Measurements from ENCODE around the gene ADIRF. TPM values are rescaled to one million over a fixed set of nuclear protein-coding genes. Genes with fewer than 3 reads are reported as not detected.

The ADIRF gene
- total and polyA plus RNA-seq, 2 donors (not counting 1 experiment from before 2014, with no cell fraction given) = not detected

DNA sequence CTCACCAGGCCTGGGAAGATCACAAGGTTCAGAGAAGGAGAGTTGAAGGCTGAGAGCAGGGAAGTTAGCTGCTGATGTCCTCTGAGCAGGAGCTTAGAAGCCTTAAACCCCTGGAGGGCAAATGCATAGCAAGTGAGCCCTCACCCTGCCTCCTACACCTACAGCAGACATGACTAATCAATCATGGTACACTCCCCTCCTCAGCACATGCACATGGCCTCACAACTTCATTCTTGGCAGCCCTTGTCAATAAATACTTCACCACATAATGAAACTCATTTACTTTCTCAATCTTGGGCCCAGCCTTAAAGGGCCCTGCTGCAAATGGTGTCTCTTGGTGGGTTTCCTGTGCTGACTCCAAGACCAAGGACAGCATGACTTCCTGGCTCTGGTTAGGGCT, 23.8 kb upstream of the ADIRF start:
- peaks cover 0 to 3% of the 10 kb centered on the region in 2 donors for H3K4me1 ChIP-seq (ENCODE audit: control insufficient read depth in 2 of 2, insufficient read depth in 2 of 2, low read length in 2 of 2)
- no peaks in the 10 kb centered on the region for H3K36me3 ChIP-seq (replicated peaks in 1 of 2; ENCODE audit: control extremely low read depth in 1 of 2, control insufficient read depth in 1 of 2, extremely low read depth in 1 of 2, insufficient read depth in 2 of 2, low read length in 1 of 2)
- no peaks in the 10 kb centered on the region for H4K20me1 ChIP-seq (ENCODE audit: control insufficient read depth, insufficient read depth, low read length, poor library complexity, severe bottlenecking)
- no peaks in the 10 kb centered on the region for H3K9me3 Mint-ChIP-seq (ENCODE audit: insufficient read depth)
- H3K4me2 ChIP-seq (replicated peaks; ENCODE audit: low read depth, low read length, poor library complexity, severe bottlenecking) = no peak overlapping the region
- intact Hi-C loops (cut with micrococcal nuclease) = no loop called here
- no peak overlapping the region for H2AFZ ChIP-seq (ENCODE audit: insufficient read depth, low read depth, low read length, poor library complexity, severe bottlenecking)
- H3K9me3 ChIP-seq (ENCODE audit: control extremely low read depth in 1 of 3, control insufficient read depth in 2 of 3, insufficient read depth in 1 of 3, low read length in 2 of 3) = peaks cover 0 to 5% (median 0%) of the 10 kb centered on the region in 3 donors
- DNase-seq = no peak
- TF ChIP-seq, protein P1, sequence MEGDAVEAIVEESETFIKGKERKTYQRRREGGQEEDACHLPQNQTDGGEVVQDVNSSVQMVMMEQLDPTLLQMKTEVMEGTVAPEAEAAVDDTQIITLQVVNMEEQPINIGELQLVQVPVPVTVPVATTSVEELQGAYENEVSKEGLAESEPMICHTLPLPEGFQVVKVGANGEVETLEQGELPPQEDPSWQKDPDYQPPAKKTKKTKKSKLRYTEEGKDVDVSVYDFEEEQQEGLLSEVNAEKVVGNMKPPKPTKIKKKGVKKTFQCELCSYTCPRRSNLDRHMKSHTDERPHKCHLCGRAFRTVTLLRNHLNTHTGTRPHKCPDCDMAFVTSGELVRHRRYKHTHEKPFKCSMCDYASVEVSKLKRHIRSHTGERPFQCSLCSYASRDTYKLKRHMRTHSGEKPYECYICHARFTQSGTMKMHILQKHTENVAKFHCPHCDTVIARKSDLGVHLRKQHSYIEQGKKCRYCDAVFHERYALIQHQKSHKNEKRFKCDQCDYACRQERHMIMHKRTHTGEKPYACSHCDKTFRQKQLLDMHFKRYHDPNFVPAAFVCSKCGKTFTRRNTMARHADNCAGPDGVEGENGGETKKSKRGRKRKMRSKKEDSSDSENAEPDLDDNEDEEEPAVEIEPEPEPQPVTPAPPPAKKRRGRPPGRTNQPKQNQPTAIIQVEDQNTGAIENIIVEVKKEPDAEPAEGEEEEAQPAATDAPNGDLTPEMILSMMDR (IDR thresholded peaks at IDR 0.05) = no peak
- TF ChIP-seq EZH2 (IDR thresholded peaks at IDR 0.05; ENCODE audit: borderline replicate concordance, insufficient read depth, low read depth, low read length, poor library complexity, severe bottlenecking) = no peak
- CTCF ChIA-PET = no interaction called here
- H3K9ac ChIP-seq (ENCODE audit: low read length) = no peak overlapping the region
- no peak overlapping the region for H3K4me3 ChIP-seq (ENCODE audit: control extremely low read depth in 1 of 5, extremely low read depth in 1 of 5, insufficient read depth in 1 of 5, low read depth in 2 of 5, low read length in 4 of 5)
- H3K27ac Mint-ChIP-seq = no peak overlapping the region
- no peak for ATAC-seq (ENCODE audit: low read depth)
- no peaks in the 10 kb centered on the region for H3K4me1 Mint-ChIP-seq
- peaks cover 0 to 10% (median 0%) of the 10 kb centered on the region in 4 experiments for H3K27me3 ChIP-seq (replicated peaks in 1 of 4; ENCODE audit: control extremely low read depth in 1 of 4, control insufficient read depth in 3 of 4, insufficient read depth in 4 of 4, low read length in 3 of 4)
- no peak overlapping the region for H3K4me3 Mint-ChIP-seq
- H3K27ac ChIP-seq (ENCODE audit: low read length in 2 of 2) = no peak overlapping the region
- POLR2A ChIA-PET = no interaction called here
- H3K27me3 Mint-ChIP-seq = peaks cover 7% of the 10 kb centered on the region
- H3K79me2 ChIP-seq (ENCODE audit: control insufficient read depth, insufficient read depth, low read length) = no peaks in the 10 kb centered on the region

DNA sequence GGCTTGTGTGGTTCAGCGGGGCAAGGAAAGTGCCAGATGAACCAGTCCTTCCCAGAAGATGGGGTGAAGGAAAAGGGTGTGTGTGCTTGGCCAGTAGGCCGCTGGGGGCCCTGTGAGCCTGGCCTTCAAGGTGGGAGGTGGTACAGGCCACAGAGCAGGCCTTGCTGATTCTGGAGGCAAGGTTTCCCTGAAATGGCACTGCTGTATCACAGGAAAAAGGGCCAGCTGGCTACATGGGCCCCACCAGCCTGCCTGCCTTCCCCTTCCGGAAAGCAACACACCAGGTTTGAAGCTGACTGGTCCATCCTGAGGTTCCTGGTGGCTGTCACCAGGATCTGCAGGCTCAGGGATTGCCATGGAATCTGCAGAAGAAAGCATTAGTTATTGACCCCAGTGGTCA, 23.4 kb upstream of the ADIRF start:
- ATAC-seq (ENCODE audit: low read depth) (no peak), DNase-seq (no peak)
- Mint-ChIP-seq H3K27ac (no peak overlapping the region), H3K27me3 (peaks cover 7% of the 10 kb centered on the region), H3K9me3 (ENCODE audit: insufficient read depth) (no peaks in the 10 kb centered on the region), H3K4me1 (no peaks in the 10 kb centered on the region), H3K4me3 (no peak overlapping the region)
- Histone ChIP-seq H3K27ac (ENCODE audit: low read length in 2 of 2) (no peak overlapping the region), H3K4me2 (replicated peaks; ENCODE audit: low read depth, low read length, poor library complexity, severe bottlenecking) (no peak overlapping the region), H3K27me3 (replicated peaks in 1 of 4; ENCODE audit: control extremely low read depth in 1 of 4, control insufficient read depth in 3 of 4, insufficient read depth in 4 of 4, low read length in 3 of 4) (peaks cover 0 to 10% (median 0%) of the 10 kb centered on the region in 4 experiments), H2AFZ (ENCODE audit: insufficient read depth, low read depth, low read length, poor library complexity, severe bottlenecking) (no peak overlapping the region), H3K4me1 (ENCODE audit: control insufficient read depth in 2 of 2, insufficient read depth in 2 of 2, low read length in 2 of 2) (no peaks in the 10 kb centered on the region), H3K4me3 (ENCODE audit: control extremely low read depth in 1 of 5, extremely low read depth in 1 of 5, insufficient read depth in 1 of 5, low read depth in 2 of 5, low read length in 4 of 5) (no peak overlapping the region), H3K79me2 (ENCODE audit: control insufficient read depth, insufficient read depth, low read length) (no peaks in the 10 kb centered on the region), H3K9me3 (ENCODE audit: control extremely low read depth in 1 of 3, control insufficient read depth in 2 of 3, insufficient read depth in 1 of 3, low read length in 2 of 3) (peaks cover 0 to 5% (median 0%) of the 10 kb centered on the region in 3 donors), H4K20me1 (ENCODE audit: control insufficient read depth, insufficient read depth, low read length, poor library complexity, severe bottlenecking) (no peaks in the 10 kb centered on the region), H3K36me3 (replicated peaks in 1 of 2; ENCODE audit: control extremely low read depth in 1 of 2, control insufficient read depth in 1 of 2, extremely low read depth in 1 of 2, insufficient read depth in 2 of 2, low read length in 1 of 2) (no peaks in the 10 kb centered on the region), H3K9ac (ENCODE audit: low read length) (no peak overlapping the region)
- 98% methylated on average over 3 of the region's 3 CpGs for WGBS (ENCODE audit: insufficient coverage)
- intact Hi-C loops (cut with micrococcal nuclease) = no loop called here
- ChIA-PET CTCF (interaction anchor here (2.1 kb wide), 1 partner anchor 8 kb away, joined by 6 read pairs; no protein-coding TSS in a partner anchor), POLR2A (no interaction called here)
- TF ChIP-seq, protein P1 (IDR thresholded peaks at IDR 0.05) = no peak
- TF ChIP-seq EZH2 (IDR thresholded peaks at IDR 0.05; ENCODE audit: borderline replicate concordance, insufficient read depth, low read depth, low read length, poor library complexity, severe bottlenecking) = no peak

Data from B cell (primary cell).